Mononuclear cell (primary cell): ENCODE results near the gene CUL1. TPM values are rescaled to one million over a fixed set of nuclear protein-coding genes. Genes with fewer than 3 reads are reported as not detected.

ENCODE experiments used
- H3K27me3 ChIP-seq: 2 replicates; pipeline ENCODE4 v1.6.0; 2011; ENCODE audit warnings: low read length, control low read depth; ENCODE audit not compliant: insufficient read depth
- H3K4me1 ChIP-seq: 2 replicates; pipeline ENCODE4 v1.5.1; 2011; ENCODE audit warnings: mild to moderate bottlenecking, low read length, control low read depth; ENCODE audit not compliant: insufficient read depth
- H3K4me3 ChIP-seq: 2 replicates; pipeline ENCODE4 v1.5.1; 2011; ENCODE audit warnings: mild to moderate bottlenecking, low read length, moderate library complexity
- H3K9me3 ChIP-seq: 2 replicates; pipeline ENCODE4 v1.5.1; 2011; ENCODE audit warnings: low read depth, mild to moderate bottlenecking, control low read depth, low read length
- total RNA-seq: library from RNA; depleted of rRNA; stranded (reverse); fragments of >200 nt; gene quantifications from one replicate; pipeline ENCODE4 v1.2.3, GENCODE V29; 2012

CUL1 gene
- total RNA-seq, 1 donor, result 35.1 TPM

GRCh38 chr7:148813890-148814289 is 115.2 kb downstream of the CUL1 start:
- Histone ChIP-seq H3K4me1 (no peaks in the 10 kb centered on the region), H3K27me3 (no peaks in the 10 kb centered on the region), H3K4me3 (no peak overlapping the region), H3K9me3 (no peaks in the 10 kb centered on the region)

GRCh38 chr7:148814922-148815559 is 116.3 kb downstream of the CUL1 start:
- H3K4me3 ChIP-seq, result no peak overlapping the region
- H3K4me1 ChIP-seq, result no peaks in the 10 kb centered on the region
- no peaks in the 10 kb centered on the region for H3K27me3 ChIP-seq
- H3K9me3 ChIP-seq, result no peaks in the 10 kb centered on the region

- Histone ChIP-seq H3K27me3 (no peaks in the 10 kb centered on the region), H3K9me3 (no peaks in the 10 kb centered on the region), H3K4me1 (no peaks in the 10 kb centered on the region), H3K4me3 (no peak overlapping the region)
These were observed 116.9 kb downstream of the CUL1 start for GRCh38 chr7:148815612-148816011.

GRCh38 chr7:148819697-148820360 is 121.1 kb downstream of the CUL1 start:
- no peaks in the 10 kb centered on the region for H3K27me3 ChIP-seq
- H3K9me3 ChIP-seq, result no peaks in the 10 kb centered on the region
- H3K4me1 ChIP-seq, result no peaks in the 10 kb centered on the region
- no peak overlapping the region for H3K4me3 ChIP-seq

- no peaks in the 10 kb centered on the region for H3K9me3 ChIP-seq
- no peak overlapping the region for H3K4me3 ChIP-seq
- no peaks in the 10 kb centered on the region for H3K4me1 ChIP-seq
- H3K27me3 ChIP-seq, result no peaks in the 10 kb centered on the region
These were observed 122.7 kb downstream of the CUL1 start for GRCh38 chr7:148821422-148821821.

- Histone ChIP-seq H3K4me1 (no peaks in the 10 kb centered on the region), H3K27me3 (no peaks in the 10 kb centered on the region), H3K9me3 (no peaks in the 10 kb centered on the region), H3K4me3 (no peak overlapping the region)
These were observed 126.2 kb downstream of the CUL1 start for GRCh38 chr7:148824864-148825263.

DNA sequence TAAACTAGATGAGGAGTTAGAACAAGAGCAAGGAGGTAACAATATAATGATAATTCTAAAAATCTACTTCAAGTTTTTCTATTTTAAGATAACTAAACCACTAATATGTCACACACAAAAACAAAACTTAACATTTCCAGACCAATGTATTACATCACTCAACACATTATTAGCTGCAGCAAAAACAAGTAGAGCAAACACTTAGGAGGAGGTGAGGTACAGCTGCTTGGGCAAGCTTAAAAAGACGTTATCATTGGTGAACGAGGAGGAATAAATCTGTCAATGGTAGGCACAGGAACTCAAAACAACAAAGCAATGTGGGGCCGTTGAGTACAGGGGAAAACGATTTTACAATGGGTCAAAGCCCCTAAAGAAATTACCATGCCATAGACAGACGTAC is 126.6 kb downstream of the CUL1 start:
- Histone ChIP-seq H3K9me3 (no peaks in the 10 kb centered on the region), H3K4me3 (no peak overlapping the region), H3K27me3 (no peaks in the 10 kb centered on the region), H3K4me1 (no peaks in the 10 kb centered on the region)

DNA sequence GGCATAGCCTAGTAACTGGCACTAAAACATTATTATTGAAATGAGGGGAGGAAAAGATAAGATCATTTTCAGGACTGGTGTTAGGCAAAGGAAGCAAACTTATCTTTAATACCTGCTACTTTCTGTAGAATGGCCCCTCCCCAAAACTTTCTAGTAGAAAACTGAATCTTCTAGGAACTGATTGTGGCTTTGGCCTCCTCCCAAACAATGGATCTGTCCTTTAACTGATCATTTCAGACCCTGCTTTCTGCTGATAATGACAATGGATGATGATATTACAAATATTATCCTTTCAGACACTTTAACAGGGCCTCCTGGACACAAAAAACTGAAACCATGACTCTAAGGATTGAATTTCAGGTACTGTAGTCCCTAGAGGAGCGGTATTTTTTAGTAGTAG is 130.3 kb downstream of the CUL1 start:
- no peaks in the 10 kb centered on the region for H3K27me3 ChIP-seq
- no peaks in the 10 kb centered on the region for H3K9me3 ChIP-seq
- H3K4me3 ChIP-seq, result no peak overlapping the region
- no peaks in the 10 kb centered on the region for H3K4me1 ChIP-seq

DNA sequence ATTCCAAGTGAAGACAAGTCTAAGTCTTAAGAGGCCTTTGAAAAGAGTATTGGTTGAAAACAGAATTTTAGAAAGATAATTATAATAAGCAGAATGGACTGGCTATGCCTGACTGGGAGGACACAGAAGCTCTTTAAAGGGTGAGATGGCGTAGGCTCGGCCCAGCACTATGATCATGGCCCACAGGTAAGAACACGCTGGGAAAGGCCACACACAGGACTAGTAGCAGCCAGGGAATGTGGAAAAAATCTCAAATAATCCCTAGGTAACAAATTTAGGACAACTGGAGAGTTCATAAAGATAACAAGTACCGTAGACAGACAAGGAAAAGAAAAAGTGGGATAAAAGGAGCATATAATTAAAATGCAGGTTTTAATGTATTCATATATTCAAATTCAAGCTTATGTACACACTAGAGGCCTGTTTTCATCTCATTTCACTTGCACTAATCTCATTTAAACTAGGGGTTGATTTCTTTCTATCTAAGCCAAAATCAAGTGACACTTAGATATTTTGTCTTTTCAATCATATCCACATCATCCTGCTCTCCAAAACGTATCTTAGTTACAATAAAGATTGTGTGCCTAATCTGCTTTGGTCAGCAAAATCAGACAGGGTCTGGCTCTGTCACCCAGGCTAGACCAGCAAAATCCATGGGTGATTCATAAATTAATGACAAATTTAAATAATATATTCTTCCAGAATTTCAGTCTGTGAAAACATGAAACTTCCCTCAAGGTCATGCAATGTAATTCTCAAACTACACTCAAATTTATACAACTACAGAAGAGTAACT is 132.4 kb downstream of the CUL1 start:
- Histone ChIP-seq H3K9me3 (no peaks in the 10 kb centered on the region), H3K4me3 (no peak overlapping the region), H3K27me3 (no peaks in the 10 kb centered on the region), H3K4me1 (no peaks in the 10 kb centered on the region)

- H3K9me3 ChIP-seq, result no peaks in the 10 kb centered on the region
- no peak overlapping the region for H3K4me3 ChIP-seq
- H3K27me3 ChIP-seq, result no peaks in the 10 kb centered on the region
- H3K4me1 ChIP-seq, result no peaks in the 10 kb centered on the region
These were observed 133.1 kb downstream of the CUL1 start for GRCh38 chr7:148831782-148832181.

DNA sequence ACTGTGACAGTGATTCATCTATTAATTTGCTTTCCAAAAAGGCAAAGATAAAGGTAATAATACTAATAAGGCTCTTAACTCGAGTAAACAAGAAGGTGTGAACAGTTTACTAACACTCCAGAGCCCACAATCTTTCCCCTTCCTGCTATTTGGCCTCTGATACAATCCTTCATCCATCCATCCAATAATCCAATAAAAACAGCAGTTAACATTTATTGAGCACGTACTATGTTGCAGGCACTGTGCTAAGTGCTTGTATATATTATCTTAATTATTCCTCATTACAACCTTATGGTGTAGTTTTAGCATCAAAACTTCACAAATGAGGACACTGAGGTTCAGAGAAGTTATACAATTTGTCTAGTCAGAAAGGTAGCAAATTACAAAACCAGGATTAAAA is 135.9 kb downstream of the CUL1 start:
- H3K9me3 ChIP-seq, result no peaks in the 10 kb centered on the region
- H3K4me1 ChIP-seq, result peaks cover 8% of the 10 kb centered on the region
- H3K4me3 ChIP-seq, result no peak overlapping the region
- no peaks in the 10 kb centered on the region for H3K27me3 ChIP-seq

DNA sequence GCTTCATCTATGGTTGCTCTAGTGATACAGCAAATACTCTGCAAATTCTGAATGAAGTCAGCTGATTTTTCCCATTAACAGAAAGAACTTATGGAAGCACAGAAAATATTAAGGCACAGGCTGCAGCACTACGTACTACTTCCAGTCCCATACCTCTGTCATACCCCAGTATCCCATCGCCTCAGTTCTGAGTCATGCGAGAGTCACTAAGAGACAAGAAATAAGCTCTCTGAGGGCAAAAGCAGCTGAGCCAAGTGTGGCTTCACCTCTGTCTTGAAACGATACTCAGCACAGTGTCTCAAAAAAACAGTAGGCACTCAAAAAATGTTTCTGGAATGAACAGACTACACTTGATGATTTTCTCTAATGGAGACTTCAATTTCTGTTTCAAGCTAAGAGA is 137.2 kb downstream of the CUL1 start:
- H3K9me3 ChIP-seq, result no peaks in the 10 kb centered on the region
- peaks cover 9% of the 10 kb centered on the region for H3K4me1 ChIP-seq
- no peak overlapping the region for H3K4me3 ChIP-seq
- no peaks in the 10 kb centered on the region for H3K27me3 ChIP-seq

DNA sequence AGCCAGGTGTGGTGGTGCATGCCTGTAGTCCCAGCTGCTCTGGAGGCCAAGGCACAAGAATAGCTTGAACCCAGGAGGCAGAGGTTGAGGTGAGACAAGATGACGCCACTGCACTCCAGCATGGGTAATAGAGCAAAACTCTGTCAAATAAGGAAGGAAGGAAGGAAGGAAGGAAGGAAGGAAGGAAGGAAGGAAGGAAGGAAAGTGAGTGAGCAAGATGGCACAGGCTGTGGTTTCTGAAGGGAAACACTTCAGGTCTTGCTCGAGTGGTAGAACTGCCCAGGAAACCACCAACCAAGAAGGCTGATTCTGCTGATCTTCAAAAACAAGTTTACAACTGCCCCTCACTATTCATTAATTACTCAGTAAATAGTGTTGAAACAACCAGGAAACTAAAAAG is 140.2 kb downstream of the CUL1 start:
- Histone ChIP-seq H3K4me1 (peaks cover 9% of the 10 kb centered on the region), H3K9me3 (no peaks in the 10 kb centered on the region), H3K4me3 (no peak overlapping the region), H3K27me3 (no peaks in the 10 kb centered on the region)

DNA sequence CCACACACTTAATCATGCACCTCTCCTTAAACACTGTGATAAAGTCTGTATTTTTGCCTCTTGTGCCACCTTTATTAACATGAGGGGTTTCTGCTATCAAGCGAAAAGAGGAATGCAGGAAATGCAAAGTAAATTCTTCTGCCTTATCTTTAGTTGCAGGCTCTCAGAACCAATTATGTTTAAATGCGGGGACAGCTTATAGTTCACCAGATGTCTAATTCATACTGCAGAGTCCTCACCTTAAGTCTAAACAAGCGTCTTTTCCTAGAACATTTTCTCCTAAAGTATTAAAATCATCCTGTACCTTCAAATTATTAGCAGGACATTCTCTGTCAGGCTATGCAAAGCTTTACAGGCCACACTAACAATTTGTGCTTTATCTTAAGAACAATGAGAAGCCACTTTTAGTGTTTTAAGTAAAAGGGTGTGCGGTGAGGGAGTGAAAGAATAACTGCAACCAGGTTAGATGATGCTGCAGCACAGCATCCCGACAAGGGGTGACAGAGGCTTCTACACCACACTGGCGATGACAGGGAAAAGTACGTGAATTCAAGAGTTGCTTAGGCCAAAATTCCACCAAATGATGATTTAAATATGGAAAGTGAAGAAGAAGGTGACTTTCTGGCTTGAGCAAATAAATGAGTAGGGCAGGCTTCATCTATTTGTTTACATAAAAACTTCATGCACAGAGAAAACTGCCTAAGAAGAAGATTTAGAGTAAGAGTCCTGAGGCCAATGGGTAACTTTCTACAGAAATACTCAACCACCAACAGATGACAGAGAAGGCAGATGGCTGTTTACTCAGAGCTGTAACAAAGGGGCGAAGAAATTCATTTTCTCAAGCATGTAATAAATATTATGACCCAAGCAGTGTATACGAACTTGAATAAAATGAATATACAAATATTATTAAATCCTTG is 149.4 kb downstream of the CUL1 start:
- Histone ChIP-seq H3K27me3 (no peaks in the 10 kb centered on the region), H3K9me3 (no peaks in the 10 kb centered on the region), H3K4me1 (peaks cover 9% of the 10 kb centered on the region), H3K4me3 (no peak overlapping the region)
